ENCODE measurements around the gene RIN3.

Gene RIN3

DNA sequence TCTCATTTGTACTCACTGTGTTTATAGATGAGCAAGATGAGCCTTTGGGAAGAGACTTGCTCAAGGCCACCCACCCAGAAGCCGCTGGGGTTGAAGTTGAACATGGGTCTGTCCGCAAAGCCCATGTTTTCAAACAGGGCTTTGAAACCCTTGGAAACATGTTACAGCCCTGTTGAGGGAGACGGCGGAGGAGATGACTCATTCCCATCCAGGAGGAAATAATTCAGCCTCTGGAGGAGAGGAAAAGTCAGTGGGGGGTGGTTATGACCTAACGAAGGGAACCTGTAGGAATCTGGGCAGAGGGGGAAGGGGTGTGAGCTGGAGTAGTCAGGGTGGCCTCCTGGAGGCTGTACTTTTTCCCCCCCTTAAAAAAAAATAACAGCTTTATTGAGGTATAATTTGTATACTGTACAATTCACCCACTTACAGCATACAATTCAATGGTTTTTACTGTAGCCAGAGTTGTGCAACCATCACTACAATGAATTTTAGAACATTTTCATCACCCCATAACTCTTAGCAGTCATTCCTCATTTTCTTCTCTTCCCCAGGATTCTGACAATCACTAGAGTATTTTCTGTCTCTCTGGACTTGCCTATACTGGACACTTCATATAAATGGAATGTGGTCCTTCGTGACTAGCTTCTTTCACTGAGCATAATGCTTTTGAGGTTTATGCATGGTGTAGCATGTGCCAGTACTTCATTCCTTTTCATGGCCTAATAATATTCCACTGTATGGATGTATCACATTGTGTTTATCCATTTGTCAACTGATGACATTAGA, 1.9 kb upstream of the RIN3 start:
- no peak for DNase-seq (ENCODE audit: low read depth in 2 of 2)

DNA sequence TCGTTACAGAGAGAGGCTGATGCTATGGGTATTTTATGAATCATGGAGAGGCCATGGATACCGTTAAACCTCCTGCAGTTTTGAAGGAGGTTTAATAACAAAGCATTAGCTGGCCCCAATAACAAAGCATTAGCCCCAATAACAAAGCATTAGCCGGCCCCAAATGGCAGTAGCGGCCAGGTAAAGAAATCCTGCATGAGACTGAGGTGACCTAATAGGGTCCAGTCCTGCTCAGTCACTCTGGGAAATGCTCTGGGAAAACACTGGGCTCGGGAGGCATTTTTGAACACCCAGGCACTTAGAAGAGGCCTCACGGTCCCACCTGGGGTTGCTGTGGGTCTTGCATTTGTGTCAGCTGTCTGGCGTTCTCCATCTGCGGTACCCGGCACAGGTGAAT, 776 bp upstream of the RIN3 start:
- DNase-seq (ENCODE audit: low read depth in 2 of 2): no peak

DNA sequence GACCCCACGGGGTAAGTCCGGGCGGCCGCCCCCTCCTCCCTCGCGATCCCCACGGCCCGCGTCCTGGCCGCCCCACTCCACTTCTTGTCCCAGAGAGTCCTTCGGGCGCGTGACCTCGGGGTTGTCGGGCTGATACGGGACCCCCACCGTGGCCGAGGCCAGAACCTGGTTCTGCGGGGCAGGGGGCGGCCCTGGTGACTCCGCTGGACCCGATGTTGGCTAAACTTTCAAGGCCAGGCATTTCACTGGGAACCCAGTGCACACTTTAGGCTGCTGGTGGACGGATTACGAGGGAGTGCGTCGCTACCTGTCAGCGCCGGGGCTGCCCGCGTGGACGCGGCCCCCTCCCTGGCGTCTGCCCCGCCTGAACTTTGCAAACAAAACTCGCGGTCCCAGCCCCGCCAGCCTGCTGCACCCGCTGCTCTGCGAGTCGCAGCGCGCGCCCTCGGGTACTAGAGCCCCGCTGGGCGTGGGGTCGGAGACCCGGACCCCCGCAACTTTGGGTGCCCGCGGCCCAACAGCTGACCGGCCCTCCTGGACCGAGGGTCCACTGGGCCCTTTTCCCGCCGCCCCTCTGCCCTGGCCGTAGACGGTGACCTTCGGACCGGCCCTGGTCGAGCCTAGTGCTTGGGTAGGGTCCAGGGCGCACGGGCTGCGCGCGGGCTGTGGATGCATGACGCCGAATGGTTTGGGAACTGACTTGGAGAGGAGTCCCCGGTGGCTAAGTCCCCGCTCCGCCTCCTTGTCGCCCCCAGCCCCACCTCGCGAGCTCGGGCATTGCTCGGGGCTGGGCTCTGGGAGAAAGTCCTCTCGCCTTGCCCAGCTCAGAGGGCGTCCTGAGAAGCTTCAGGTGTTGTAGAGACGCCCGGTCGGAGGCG, 624 bp downstream of the RIN3 start:
- DNase-seq (ENCODE audit: low read depth in 2 of 2): peak in 1 of 2 donors; percentile 53

DNA sequence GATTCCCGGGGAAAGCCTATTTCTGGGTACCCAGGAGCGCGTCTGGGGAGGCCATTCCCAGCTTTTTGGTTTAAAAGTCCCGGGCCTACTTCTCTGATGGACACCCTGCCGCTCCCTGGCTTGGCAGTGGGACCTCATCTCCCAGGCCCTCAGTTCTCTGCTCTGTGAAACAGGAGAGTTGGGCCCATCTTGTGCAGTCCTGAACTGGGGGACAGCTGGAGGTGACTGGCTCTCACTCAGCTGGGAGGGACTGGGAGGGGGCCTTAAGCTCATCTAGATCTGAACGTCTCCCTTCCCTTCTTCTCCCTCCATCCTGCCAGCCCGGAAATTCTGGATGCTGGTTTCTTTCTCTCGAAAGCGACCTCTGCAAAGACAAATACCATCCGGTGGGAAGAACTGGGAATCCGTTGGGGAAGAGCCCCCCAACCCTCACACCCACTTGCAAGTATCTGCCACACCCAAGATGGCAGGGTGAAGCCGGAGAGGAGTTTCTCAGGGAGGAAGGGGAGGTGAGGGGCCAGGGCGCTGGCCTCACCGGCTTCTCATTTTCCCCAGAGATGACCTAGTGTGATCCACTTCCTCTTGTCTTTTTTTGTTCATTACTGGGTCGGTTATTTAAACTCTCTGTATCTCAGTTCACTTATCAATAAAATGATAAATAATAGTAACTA, 1.4 kb downstream of the RIN3 start:
- DNase-seq (ENCODE audit: low read depth in 2 of 2): no peak

DNA sequence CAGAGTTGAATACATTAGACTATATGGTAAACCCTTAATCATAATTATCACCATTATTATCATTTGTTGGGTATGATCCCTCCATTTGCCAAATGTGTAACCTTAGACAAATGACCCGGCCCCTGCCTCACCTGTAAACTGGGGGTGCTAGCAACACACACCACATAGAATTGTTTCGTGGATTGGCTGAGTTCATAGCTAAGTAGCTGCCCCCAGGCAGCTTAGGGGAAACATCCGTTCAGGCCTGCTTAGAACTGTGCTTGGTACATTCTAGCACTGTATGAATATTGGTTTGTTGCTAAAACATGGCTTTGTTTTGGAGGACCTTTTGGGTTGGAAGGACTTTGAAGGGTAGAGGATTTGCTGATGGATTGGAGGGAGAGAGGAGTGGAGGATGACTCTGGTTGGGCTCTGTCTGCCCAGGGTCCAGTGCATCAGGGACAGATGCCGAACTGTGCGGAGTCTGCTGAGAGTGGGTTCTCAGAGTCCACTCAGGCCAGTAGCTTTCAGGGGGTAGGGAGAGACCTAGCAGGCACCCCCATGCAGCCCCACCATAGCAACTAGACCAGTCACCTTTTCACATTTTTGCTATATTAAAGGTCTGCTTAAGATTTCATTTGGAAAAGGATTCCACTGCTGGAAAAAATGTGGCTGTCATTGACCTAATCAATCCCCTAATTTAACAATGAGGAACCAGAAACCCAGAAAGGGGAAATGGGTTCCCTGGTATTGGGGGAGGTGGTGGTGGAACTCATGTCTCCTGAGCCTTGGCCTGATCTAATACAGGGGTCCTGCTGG, 2.2 kb downstream of the RIN3 start:
- no peak for DNase-seq (ENCODE audit: low read depth in 2 of 2)

DNA sequence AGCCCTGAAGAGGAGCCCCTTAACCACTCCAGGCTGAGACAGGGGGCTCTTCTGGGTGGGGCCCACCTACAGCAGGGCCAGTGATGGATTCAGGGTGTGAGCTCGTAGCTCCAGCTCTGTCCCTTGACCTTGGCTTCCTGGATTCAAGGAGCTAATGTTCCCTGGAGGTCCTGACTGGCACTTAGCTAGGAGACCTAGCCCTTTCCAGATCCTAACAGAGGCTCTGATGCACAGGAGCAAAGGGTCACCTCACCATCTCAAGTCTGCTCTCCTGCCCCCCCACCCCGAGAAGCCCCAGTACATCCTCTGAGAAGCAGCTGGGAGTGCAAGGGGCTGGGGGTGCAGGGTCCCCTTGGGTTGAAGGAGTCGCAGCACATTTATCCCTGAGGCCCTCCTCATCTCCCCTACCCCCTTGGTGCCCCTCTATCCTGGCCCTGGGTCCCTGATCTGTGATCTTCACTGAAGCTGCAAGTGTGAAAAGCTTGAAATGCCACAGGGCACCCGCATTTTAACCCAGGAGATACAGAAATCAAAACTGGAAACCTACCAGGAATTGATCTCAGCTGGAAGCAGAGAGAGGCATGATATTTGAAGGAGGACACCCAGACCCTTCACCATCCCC, 2.9 kb downstream of the RIN3 start:
- DNase-seq (ENCODE audit: low read depth in 2 of 2): no peak

DNA sequence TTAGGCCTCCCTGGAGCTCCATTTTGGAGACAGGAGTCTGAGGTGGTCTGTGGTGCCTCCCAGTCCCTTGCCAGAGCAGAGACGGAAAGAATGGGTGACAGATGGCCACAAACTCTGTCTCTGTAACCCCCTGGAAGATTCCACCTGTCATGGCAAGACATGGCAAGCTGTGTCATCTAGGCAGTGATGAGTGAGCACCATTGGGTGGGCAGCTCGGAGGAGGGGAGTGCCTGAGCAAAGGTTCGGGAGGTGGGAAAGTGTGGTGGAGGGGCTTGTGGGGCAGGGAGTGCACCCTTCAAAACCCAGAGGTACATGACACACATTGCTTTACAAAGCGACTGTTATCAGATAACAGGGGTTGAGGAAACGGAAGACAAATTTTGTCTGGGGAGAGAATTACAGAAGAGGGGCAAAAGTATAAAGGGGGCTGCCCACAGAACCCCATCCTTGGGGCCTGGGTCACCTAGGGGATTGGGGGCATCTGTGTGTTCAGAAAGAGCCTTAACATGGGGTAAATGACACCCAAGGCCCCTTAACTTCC, 3.5 kb downstream of the RIN3 start:
- peak; percentile 71 to 75 for DNase-seq (ENCODE audit: low read depth in 2 of 2)

DNA sequence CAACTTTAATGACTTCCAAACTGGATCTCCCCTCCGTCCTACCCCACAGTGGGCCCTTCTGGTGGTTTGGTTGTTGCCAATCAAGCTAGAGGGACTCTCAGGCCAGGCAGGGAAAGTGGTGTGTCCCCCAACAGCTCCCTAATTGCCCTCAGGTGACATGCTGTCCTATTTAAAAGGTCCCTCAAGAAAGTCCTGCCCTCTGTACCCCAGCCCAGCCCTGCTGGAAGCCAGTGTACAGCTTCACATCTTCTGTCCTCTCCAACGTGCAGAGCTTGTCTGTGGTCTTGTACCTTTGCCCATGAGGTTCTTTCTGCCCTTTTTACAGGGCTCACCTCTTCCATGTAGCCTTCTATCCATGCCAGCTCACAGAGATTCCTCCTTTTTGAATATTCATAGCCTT, 4.2 kb downstream of the RIN3 start:
- DNase-seq (ENCODE audit: low read depth in 2 of 2): no peak

DNA sequence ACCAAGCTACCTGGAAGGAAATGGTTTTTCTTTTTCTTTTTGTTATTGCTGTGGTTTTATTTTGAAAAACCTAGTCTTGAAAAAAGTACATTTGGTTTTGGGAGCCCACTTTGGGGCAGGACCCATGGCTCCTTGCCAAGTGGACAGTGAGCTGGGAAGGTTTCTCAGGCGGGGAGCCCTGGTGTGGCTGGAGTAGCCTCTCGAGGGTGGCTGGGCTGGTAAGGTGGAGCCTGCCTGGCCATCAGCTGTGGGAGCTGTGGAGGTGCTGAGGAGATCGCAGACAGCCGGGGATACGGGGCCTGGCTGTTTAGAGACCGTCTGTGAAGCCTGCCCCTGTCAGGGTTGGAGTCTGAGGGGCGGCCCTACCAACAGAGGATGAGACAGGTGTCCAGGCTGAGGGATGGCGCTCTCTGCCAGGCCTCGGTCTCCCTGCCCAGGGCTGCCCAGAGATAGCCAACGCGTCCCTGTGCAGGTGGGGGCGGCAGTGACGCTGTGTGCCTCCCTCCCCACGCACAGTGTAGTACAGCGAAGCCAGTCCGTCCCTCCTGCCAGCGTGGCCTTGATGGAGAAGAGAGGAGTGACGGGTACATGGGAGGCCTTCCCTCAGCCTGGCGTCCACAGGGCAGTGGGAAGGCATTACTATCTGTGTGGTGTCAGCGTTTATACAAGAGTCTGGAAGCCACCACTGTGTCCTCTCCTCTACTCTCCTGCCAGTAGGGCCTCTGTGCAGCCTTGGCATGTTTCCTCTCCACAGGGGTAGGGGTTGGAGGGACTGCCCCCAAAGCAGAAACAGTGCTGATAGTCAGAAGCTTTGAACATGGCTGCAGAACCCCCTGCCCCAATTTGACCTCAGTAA, 5.9 kb downstream of the RIN3 start:
- no peak for DNase-seq (ENCODE audit: low read depth in 2 of 2)

DNA sequence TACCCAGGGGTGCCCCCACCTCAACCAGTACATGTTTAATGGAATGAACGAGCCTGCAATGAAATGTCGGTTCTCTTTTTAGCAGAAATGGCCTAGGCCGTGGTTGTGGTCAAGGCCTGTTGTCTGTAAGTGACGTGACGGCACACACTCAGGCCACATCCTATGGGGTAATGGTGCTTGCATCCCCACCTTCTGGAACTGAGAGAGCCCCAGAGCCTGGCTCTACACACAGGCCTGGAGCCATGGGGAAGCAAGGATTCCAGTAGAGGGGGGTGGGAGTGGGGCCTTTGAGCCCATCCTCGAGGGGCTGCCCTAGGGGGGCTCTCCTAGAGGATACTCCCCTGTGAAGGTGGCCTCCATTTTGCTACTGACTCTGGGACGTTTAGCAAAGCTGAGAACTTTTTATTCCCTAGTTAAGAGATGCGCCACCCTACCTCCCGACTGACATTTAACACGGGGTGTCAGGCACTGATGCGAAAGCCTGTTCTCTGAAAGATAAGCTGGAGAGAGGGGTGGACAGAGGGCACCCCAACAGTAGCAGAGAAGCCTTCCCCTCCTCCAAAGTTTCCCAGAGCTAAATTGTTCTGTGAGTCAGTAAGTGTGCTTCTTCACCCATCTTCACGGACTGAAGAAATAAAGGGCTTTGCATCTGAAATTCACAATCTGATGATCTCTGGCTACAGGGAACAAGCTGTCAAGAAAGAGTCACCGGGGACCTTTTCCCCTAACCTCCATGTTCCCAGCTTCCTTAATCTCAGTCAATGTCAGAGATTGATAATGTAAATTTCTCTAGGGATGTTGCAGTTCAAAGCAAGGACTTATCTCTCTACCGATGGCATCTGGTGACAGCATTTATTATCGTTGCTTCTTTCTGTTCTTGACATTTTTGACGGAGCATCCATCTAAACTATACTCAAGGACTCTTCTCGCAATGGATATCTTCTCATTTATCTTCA, 6.8 kb downstream of the RIN3 start:
- no peak for DNase-seq (ENCODE audit: low read depth in 2 of 2)

DNA sequence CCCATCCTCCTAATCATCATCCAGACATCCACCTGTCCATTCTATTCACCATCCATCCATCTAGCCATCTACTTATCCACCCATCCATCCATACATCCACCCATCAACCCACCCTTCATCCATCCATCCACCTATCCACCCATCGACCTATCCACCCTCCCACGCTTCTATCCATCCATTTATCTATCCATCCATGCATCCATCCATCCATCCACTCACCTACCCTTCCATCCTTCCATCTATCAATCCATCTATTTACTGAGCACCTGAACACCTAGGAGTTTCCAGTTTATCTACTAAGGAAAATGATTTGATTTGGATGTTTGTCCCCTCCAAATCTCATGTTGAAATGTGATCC, 7.5 kb downstream of the RIN3 start:
- DNase-seq (ENCODE audit: low read depth in 2 of 2): no peak

DNA sequence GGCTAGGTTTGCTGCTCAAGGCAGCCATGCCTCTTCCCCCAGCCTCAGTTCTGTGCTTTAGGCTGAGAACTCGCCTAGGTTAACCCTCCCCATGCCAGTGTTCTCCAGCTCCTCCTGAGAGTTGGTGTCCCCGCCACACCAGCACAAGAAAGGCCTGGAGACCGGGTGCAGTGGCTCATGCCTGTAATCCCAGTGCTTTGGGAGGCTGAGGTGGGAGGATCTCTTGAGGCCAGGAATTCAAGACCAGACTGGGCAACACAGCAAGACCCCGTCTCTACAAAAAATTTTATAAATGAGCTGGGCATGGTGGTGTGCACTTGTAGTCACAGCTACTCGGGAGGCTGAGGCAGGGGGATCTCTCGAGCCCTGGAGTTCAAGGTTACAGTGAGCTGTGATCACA, 10.2 kb downstream of the RIN3 start:
- DNase-seq (ENCODE audit: low read depth in 2 of 2): no peak

DNA sequence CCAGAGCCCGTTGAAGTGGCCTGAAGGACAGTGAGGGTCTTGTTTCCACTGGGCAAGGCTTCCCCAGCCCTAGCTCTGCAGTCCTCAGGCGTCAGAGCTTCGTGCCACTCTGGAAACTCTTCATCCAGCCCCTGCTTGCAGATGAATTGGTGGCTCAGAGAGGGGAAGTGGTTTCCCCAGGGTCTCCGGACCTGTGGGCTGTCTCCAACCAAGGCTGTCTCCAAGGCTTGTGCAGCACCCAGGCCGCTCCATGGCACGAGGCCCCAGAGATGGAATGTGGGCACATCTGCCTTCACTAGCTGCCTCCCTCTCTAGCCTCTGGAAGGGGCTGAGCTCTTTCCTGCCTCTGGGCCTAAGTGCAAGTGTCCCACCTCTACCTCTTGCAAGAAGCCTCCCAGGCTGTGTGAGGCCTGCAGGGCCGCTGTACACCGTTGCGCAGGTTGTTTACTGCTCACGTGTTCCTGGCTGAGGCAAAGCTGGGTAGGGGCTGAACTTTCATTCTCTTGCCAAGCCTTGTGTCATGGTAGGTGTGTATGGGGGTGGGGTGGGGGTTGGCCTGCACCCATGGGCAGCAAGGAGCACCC, 11.1 kb downstream of the RIN3 start:
- no peak for DNase-seq (ENCODE audit: low read depth in 2 of 2)

DNA sequence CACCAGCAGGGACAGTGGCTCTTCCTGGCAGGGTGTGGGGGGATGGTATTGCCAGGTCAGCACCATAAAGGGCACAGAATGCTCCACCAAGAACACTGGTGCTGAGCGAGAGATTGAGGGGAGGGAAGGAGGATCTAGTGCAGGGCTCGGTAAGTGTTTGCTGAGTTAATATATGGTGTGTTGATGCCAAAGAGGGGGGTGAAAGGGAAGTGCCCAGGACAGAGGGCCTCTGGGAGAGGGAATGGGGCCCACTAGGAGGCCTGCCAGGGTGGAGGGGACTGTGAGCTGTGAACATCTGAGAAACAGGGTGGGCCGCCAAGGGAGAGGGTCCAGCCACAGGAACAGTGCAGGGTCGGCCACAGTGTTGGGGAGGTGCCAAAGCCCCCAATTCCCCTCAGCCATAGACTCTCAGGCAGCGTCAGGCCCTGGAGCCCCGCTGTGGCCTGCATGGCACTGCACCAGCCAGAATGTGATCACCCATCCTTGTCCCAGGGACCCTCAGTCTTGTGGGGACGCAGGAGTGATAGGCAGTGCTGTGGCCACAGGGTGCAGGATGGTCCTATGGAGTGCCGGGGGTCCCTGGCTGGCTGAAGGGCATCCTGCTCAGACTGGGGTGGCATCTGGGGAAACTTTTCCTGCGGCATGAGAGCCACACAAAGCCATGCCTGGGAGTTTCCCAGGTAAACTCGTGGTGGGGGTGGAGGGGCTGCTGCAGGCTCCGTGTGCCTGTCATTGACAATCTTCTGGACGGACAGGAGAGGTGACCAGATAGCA, 11.9 kb downstream of the RIN3 start:
- no peak for DNase-seq (ENCODE audit: low read depth in 2 of 2)

DNA sequence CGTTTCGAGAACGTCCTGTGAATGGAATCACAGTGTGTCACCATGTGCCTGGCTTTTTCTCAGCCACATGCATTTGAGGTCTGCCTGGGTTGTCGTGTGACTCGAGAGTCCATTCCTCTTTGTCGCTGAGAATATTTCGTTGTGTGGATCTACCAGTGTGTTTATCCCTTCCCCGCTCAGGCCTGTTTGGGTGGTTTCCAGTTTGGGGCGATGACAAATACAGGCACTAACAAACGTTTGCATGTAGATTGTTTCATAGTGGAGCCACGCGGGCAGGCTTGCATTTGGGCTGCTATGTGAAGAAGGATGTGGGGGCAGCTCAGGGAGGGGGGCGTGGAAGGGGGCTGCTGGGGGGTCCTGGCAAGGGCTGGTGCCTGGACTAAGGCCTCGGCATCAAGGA, 14.1 kb downstream of the RIN3 start:
- DNase-seq (ENCODE audit: low read depth in 2 of 2): no peak

DNA sequence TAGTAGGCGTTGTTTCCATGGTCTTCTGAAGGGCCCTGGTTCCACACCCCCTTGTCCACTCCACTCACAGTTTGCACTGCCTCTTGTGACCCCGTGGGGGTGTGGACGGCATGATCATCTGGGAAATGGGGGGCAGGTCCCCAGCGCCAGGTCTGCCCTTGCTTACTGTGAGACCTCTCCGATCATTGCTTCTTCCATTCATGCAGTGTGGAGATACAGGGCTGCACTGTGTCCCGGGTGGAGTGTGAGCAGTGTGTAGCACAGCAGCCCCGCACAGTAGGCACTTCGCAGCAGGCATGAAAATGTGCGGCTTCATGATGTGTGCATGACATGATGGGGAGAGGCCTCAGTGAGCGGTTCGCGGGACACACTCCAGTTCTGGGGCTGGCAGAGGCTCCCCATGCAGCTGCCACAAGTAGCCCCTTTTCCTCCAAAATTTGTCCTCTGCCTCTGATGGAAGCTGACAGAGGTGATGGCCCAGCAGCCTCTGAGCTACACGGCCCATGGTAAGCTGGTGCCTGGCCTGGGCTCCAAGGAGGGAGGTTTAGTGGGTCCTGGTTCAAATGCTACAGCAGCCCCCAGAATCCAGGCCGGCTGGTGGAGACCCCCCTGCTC, 15.0 kb downstream of the RIN3 start:
- DNase-seq (ENCODE audit: low read depth in 2 of 2): no peak

DNA sequence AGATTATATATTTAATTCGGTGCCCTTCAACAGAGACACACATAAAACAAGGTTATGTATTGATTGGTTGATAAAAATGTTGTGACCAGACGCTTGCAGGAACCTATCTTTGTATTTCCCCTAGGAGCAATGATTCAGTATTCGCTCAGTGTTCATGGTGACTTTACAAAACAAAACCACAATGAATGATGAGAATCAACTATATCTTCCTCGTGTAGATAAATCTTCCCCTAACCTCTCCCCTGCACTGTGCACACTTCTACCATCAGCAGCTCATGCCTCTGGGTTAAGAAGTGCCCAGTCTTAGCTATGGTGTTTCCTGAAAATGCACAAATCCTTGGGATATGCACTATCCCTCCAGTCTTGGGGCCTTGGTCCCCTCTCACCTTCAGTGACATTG, 16.3 kb downstream of the RIN3 start:
- no peak for DNase-seq (ENCODE audit: low read depth in 2 of 2)

Data from stimulated activated CD8-positive, alpha-beta memory T cell treated with anti-CD3 and anti-CD28 coated beads, Interleukin-7, amount 100 ng/mL, for 4 hours (primary cell).